DMS114 treated with DMSO at 0.1 percent for 48 hours (cell line): Measurements from ENCODE around the gene TESK2.

Experiments used
- DNase-seq: peaks from one replicate; lab custom pipeline; 2025; ENCODE audit not compliant: unreplicated experiment; lab: John Stamatoyannopoulos, UW

The TESK2 gene

DNA sequence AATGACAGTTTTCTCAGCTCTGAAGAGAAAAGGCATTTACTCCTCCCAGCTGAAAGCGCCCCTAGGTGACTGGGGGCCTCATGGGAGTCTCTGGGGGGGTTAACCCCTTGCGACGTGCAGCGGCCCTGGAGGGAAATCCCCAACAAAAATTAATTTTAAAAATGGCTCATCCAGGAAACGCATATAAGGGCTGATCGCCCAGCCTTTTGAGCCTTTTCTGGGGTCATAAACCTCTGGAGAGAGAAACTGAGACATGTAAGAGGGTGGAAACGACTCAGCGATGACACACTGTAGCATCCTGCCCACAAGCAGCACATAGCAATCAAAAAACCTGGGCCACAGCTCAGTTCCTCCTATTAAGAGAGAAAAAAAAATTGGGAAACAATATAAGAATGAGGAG lies 184.6 kb downstream of the TESK2 start:
- DNase-seq, result no peak

GRCh38 chr1:45305231-45305630 lies 185.7 kb downstream of the TESK2 start:
- no peak for DNase-seq

GRCh38 chr1:45304311-45305081 lies 186.5 kb downstream of the TESK2 start:
- DNase-seq, result no peak

DNA sequence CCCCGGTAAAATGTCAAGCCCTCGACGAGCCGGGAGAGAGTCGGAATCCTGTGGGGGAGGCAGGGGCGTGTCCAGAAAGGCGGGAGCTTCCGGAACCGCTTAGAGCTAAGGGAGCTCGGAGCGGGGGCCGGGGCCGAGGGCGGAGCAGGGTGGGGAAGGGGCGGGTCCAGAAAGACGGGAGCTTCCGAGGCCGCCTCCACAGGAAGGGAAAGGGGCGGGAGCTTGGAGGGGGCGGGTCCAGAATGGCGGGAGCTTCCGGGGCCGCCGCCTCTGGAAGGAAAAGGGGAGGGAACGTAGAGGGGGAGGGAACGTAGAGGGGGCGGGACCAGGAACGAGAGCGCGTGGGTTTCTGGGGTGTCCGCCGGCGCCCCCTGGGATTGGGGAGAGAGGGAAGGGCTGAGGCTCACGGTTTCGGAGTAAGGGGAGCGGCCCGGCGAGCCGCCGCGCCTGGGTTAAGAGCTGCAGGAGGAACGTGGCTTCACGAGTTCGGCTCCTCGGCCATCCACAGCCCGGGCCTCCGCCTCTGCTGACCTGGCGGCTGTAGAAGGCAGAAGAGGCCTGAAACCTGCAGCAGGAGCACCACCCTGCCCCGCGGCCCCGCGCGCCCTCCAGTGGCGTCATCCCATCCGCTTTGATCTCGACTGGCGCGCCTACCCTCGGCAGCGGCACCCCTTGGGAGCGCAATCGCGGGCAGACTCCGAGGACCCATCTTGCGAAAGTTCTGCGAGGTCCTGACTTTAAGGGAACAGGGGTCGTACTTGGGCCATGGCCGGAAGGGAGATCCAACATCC lies 187.2 kb downstream of the TESK2 start:
- peak; percentile 92 for DNase-seq

DNA sequence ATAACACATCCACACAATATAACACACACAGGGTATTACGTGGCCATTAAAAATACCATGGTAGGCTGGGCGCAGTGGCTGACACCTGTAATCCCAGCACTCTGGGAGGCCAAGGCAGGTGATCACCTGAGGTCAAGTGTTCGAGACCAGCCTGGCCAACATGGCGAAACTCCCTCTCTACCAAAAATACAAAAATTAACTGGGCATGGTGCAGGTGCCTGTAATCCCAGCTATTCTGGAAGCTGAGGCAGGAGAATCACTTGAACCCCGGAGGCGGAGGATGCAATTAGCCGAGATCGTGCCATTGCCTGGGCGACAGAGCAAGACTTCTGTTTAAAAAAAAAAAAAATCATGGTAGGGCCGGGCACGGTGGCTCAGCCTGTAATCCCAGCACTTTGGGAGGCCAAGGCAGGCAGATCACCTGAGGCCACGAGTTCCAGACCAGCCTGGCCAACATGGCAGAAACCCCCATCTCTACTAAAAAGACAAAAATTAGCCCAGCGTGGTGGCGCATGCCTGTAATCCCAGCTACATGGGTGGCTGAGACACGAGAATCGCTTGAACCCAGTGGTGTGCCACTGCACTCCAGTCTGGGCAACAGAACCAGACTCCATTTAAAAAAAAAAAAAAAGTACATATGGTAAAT lies 188.3 kb downstream of the TESK2 start:
- DNase-seq, result no peak

- DNase-seq, result no peak
Observed at GRCh38 chr1:45300669-45300997, 190.3 kb downstream of the TESK2 start.

DNA sequence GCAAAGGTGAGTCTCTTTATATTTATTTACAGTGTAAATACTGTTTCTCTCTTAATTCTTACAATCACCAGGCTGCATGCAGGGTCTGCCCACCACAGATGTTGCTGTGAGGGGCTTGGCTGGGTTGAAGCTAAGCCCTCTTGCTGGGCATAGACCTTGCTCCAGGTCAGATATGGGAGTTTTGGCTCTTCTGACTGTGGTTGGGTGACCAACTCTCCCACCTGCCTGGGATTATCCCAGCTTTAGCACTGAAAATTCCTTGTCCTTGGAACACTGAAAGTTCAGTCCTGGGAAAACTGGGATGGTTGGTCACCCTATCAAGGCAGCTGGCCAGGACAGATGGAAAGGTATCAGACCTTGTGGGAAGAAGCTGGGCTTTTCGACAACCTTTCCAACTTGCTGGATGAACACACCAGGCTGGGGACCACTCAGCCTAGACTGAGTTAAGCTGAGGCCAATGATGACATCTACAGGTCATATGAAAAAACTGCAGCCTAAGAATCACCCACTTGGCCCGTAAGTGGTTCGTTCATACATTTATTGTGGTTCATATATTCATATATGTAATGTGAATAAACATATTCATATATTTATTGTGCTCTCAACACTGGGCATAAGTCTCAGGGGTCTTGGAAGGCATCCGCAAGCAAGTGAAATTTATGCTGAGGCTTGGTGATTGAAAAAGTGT lies 190.8 kb downstream of the TESK2 start:
- DNase-seq, result peak; percentile 71

DNA sequence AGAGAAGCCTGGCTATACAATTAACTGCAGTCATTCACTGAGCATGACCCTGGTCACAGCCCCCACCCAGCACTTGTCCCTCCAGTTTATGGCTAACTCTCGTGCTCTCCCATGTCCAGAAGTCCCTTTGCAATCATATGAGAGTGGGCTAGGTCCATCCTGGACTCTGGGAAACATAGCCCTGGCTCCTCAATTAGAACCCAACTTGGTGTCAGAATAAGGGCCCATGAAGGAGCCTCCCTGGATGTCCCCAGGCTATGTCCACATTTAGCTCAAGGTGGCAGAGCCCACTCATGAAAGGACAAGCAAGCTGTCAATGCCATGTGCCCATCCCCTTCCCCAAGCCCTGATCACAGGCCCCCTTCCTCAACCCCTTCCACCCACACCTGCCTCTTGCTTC lies 191.7 kb downstream of the TESK2 start:
- no peak for DNase-seq

- DNase-seq, result no peak
Observed at GRCh38 chr1:45297666-45298356, 193.2 kb downstream of the TESK2 start.
